ENCODE measurements around the gene TRPC6.
"Not testable (repeated sequence)": the region's sequence is repeated elsewhere in the genome, so short reads cannot be mapped to it uniquely, and the experiment has no call there.

The TRPC6 gene

GRCh38 chr11:101521821-101522220 is 62.0 kb downstream of the TRPC6 start:
- DNase-seq = no peak

- no peak for DNase-seq
Measured at GRCh38 chr11:101516546-101516945, 67.3 kb downstream of the TRPC6 start.

- DNase-seq = no peak
Measured at GRCh38 chr11:101511065-101511464, 72.7 kb downstream of the TRPC6 start.

DNA sequence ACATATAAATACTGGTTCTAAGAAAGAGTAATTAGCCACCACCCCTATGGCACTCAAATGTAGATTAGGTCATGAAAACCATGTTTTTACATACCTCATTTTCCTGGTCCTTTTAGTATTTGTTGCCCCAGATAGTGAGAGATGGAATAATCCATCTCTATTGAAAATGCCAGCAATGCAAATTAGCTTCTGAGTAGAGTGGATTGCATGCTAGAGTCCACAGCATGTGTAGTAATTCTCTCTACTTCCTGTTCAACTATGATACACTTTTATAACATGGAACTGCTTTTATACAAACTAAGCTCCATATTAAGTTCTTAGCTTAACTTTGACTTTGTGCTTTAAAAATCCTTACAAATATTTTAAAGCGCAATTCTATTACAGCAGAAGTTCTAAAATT is 73.2 kb downstream of the TRPC6 start:
- no peak for DNase-seq

- DNase-seq = no peak
Measured at GRCh38 chr11:101509922-101510321, 73.9 kb downstream of the TRPC6 start.

DNA sequence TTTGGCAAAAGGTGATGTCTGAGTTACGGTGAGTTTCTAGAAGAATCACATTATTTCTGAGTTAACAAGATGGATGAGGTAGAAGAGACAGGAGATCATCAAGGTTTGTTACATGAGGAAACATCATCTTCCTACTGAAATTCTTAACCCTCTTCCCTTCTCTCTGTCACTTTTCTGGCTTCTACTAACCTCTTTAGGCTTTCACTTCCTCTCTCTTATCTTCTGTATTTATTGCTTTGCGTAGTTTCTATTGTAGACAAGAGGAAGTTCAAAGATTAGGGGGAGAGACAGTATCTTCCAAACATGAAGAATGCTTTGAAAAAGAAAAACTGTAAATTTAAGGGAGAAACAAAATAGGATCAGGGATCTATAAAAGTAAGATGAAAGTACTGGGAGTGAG is 75.4 kb downstream of the TRPC6 start:
- DNase-seq = no peak

GRCh38 chr11:101498891-101499290 is 84.9 kb downstream of the TRPC6 start:
- DNase-seq = peak; percentile 33

DNA sequence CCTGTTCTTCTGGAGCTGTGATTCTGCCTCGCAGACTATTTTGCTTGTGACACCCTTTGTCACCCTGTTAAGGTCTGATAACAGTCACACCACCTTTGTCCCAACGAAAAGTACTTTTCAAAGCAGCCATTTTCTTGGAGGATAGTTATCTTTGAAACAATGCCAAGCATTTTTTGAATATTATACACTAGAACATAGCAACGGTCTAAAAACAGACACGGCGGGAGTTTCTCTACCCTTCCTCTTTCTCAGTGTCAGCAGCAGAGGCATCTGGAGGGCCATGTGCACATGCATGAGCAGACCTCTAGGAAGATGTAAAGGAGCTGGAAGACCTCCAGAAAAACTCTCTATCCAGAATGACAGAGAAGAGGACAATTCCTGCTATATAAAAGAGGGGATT is 86.5 kb downstream of the TRPC6 start:
- peak; percentile 76 for DNase-seq

GRCh38 chr11:101487775-101488174 is 96.0 kb downstream of the TRPC6 start:
- peak; percentile 88 for DNase-seq

- DNase-seq = no peak
Measured at GRCh38 chr11:101482556-101483124, 101.2 kb downstream of the TRPC6 start.

GRCh38 chr11:101478587-101479369 is 105.0 kb downstream of the TRPC6 start:
- DNase-seq = peak; percentile 54

- no peak for DNase-seq
Measured at GRCh38 chr11:101477926-101478325, 105.9 kb downstream of the TRPC6 start.

- no peak for DNase-seq
Measured at GRCh38 chr11:101476191-101476590, 107.6 kb downstream of the TRPC6 start.

DNA sequence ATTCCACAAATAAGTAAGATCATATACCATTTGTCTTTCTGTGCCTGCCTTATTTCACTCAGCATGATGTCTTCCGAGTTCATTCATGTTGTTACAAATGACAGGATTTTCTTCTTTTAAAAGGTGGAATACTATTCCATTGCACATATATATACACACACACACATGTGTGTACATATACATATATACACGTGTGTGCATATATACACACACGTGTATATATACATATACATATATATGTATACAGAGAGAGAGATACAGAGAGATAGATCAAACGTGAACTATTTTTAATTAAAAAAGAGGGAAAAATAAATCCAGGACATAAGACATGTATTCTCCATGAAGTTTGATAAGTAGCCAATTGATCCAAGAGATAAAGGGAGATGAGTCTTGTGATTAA is 108.1 kb downstream of the TRPC6 start:
- no peak for DNase-seq

DNA sequence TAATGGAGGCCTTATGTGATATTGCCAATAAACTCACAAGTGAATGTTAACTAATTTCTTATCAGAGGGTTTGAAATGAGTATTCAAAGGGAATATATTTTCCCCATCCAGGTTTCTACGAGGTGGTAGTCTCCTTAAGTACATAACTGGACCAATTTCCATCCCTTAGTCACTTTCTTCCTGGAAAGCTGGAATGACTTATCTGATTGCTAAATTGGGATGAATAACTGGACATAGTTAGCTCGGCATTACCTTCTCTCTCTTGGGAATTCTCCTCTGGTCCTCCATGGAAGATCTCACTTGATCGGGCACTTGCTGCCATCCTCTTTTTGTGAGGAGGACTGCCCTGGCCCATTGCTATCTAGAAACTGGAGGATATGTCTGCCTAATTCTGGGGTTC is 109.1 kb downstream of the TRPC6 start:
- DNase-seq = no peak

- peak; percentile 73 for DNase-seq
Measured at GRCh38 chr11:101470881-101471520, 112.8 kb downstream of the TRPC6 start.

GRCh38 chr11:101470419-101470818 is 113.4 kb downstream of the TRPC6 start:
- DNase-seq = no peak

- peak; percentile 20 for DNase-seq
Measured at GRCh38 chr11:101466352-101466751, 117.5 kb downstream of the TRPC6 start.

- not testable (repeated sequence) for DNase-seq
Measured at GRCh38 chr11:101464388-101464787, 119.4 kb downstream of the TRPC6 start.

- DNase-seq = no peak
Measured at GRCh38 chr11:101459020-101459419, 124.8 kb downstream of the TRPC6 start.

GRCh38 chr11:101458161-101458560 is 125.6 kb downstream of the TRPC6 start:
- DNase-seq = peak; percentile 50

GRCh38 chr11:101456812-101457211 is 127.0 kb downstream of the TRPC6 start:
- DNase-seq = peak; percentile 47

DNA sequence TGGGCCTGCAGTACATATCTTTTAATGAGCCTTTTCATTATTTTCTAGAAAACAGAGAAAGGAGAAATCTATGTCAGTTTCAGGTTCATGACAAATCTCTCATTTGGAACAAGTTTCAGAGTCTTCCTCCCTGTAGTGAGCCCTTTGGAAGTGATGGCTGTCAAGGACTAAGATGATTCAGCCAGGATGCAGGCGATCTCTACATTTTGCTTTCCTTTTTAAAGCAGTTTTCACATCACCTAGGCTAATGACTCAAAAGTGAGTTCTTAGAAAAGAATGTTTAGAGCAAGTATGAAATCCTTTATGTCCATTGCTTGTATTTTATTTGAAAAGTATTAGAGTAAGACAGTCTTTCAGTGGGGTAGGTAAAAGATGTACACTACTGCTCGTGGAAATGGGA is 130.1 kb downstream of the TRPC6 start:
- DNase-seq = peak; percentile 66

GRCh38 chr11:101448881-101449442 is 134.8 kb downstream of the TRPC6 start:
- DNase-seq = no peak
